Measurements from ENCODE around the gene PMS1.

- no peak for TF ChIP-seq CTCF (IDR thresholded peaks at IDR 0.05)
- no peak for TF ChIP-seq POLR2AphosphoS5 (IDR thresholded peaks at IDR 0.05)
These were observed 114.9 kb downstream of the PMS1 start for GRCh38 chr2:189899101-189899500.

Data from gastroesophageal sphincter (tissue), 3 donors.